PC-9 (cell line): ENCODE results near the gene FNBP1L. TPM values are rescaled to one million over a fixed set of nuclear protein-coding genes. Genes with fewer than 3 reads are reported as not detected.

Experiments
- BruUV-seq: library from RNA; stranded (reverse); fragments of 400-500 nt; replicated peaks from 2 replicates; lab custom pipeline; 2021; lab: Mats Ljungman, UMichigan
- CTCF ChIA-PET: fragments of 300-600 bp; sonication (Branson Sonifier 250); formaldehyde crosslinking; loops from one replicate; lab custom pipeline; 2022; ENCODE audit warnings: antibody characterized with exemption; lab: Charles Lee
- POLR2A ChIA-PET: fragments of 300-600 bp; sonication (Branson Sonifier 250); formaldehyde crosslinking; loops from one replicate; lab custom pipeline; 2022; ENCODE audit warnings: antibody characterized with exemption; ENCODE audit not compliant: unreplicated experiment; lab: Charles Lee
- DNase-seq, 2 experiments: peaks; one replicate each; pipeline versions ENCODE4 v3.0.0 to v3.0.0-alpha.2; 2015 to 2022; ENCODE audit warnings: mixed read lengths in 1 of 2
- H2AFZ ChIP-seq: fragments of 200-600 bp; sonication (generic); 2 replicates; pipeline ENCODE4 v1.8.1; 2017; ENCODE audit warnings: antibody characterized with exemption
- H3F3A ChIP-seq: fragments of 200-600 bp; sonication (generic); 2 replicates; pipeline ENCODE4 v1.8.1; 2017; ENCODE audit warnings: antibody characterized with exemption, mild to moderate bottlenecking, low read depth; ENCODE audit not compliant: insufficient read depth
- H3K27ac ChIP-seq: fragments of 200-600 bp; sonication (generic); 2 replicates; pipeline ENCODE4 v1.6.1; 2016; ENCODE audit warnings: mixed run types
- H3K27me3 ChIP-seq: fragments of 200-600 bp; sonication (generic); 2 replicates; pipeline ENCODE4 v1.6.1; 2016; ENCODE audit warnings: low read depth, mixed run types; ENCODE audit not compliant: insufficient read depth
- H3K36me3 ChIP-seq: fragments of 200-600 bp; sonication (generic); 2 replicates; pipeline ENCODE4 v1.6.1; 2016; ENCODE audit warnings: low read depth, mixed run types
- H3K4me1 ChIP-seq: fragments of 200-600 bp; sonication (generic); replicated peaks from 2 replicates; pipeline ENCODE4 v1.6.1; 2016; ENCODE audit warnings: mixed run types; ENCODE audit not compliant: insufficient read depth
- H3K4me2 ChIP-seq: fragments of 200-600 bp; sonication (generic); 2 replicates; pipeline ENCODE4 v1.6.1; 2017; ENCODE audit warnings: mixed run types
- H3K4me3 ChIP-seq: fragments of 200-600 bp; sonication (generic); 2 replicates; pipeline ENCODE4 v1.6.1; 2016; ENCODE audit warnings: mixed run types
- H3K79me2 ChIP-seq: fragments of 200-600 bp; sonication (generic); 2 replicates; pipeline ENCODE4 v1.6.1; 2017; ENCODE audit warnings: low read depth, mixed run types
- H3K9me2 ChIP-seq: fragments of 200-600 bp; sonication (generic); 2 replicates; pipeline ENCODE4 v1.8.1; 2017; ENCODE audit warnings: mild to moderate bottlenecking; ENCODE audit not compliant: insufficient read depth
- H3K9me3 ChIP-seq: fragments of 200-600 bp; sonication (generic); 2 replicates; pipeline ENCODE4 v1.8.1; 2016; ENCODE audit warnings: low read depth; ENCODE audit not compliant: insufficient read depth
- H4K20me1 ChIP-seq: fragments of 200-600 bp; sonication (generic); 2 replicates; pipeline ENCODE4 v1.8.1; 2017; ENCODE audit not compliant: insufficient read depth
- CTCF ChIP-seq: fragments of 200-600 bp; sonication (generic); conservative IDR thresholded peaks from 2 replicates; pipeline ENCODE4 v1.6.1; 2017; ENCODE audit warnings: mixed run types, antibody characterized with exemption, mild to moderate bottlenecking, moderate library complexity
- EZH2 ChIP-seq: fragments of 200-600 bp; sonication (generic); IDR thresholded peaks from 2 replicates; pipeline ENCODE4 v1.8.0; 2017; ENCODE audit warnings: antibody characterized with exemption, low read depth
- intact Hi-C: fragments of 100-400 bp; cut with micrococcal nuclease; formaldehyde crosslinking; loops from one replicate; pipeline ENCODE4 v1.10.0; 2022; ENCODE audit not compliant: unreplicated experiment
- total RNA-seq: library from RNA; stranded (reverse); gene quantifications from 2 replicates; pipeline ENCODE4 v1.2.3, GENCODE V29; 2021

Gene FNBP1L
- total RNA-seq, 1 experiment from 2014 or later = 34.3 TPM

GRCh38 chr1:93502571-93502970 lies 54.7 kb downstream of the FNBP1L start:
- H3K4me2 ChIP-seq = no peak overlapping the region
- 0 out of 2 replicates have a peak, but pooled peaks cover 4% of the 10 kb centered on the region for H3K36me3 ChIP-seq
- H3F3A ChIP-seq = 0 out of 2 replicates have a peak, but pooled peaks cover 5% of the 10 kb centered on the region
- H2AFZ ChIP-seq = no peak overlapping the region
- ChIA-PET POLR2A (no interaction called here), CTCF (no interaction called here)
- DNase-seq = no peak
- no peaks in the 10 kb centered on the region for H3K9me3 ChIP-seq
- no peaks in the 10 kb centered on the region for H3K4me1 ChIP-seq
- no peak for TF ChIP-seq EZH2
- no peak for TF ChIP-seq CTCF
- H3K27me3 ChIP-seq = no peaks in the 10 kb centered on the region
- no peak overlapping the region for H3K4me3 ChIP-seq
- no peak overlapping the region for H3K27ac ChIP-seq
- intact Hi-C loops = no loop called here
- BruUV-seq = no TSS peak
- H3K79me2 ChIP-seq = peaks cover 8% of the 10 kb centered on the region
- H4K20me1 ChIP-seq = no peaks in the 10 kb centered on the region
- H3K9me2 ChIP-seq = no peaks in the 10 kb centered on the region

GRCh38 chr1:93503163-93503562 lies 55.2 kb downstream of the FNBP1L start:
- DNase-seq = no peak
- Histone ChIP-seq H3K9me3 (no peaks in the 10 kb centered on the region), H3K79me2 (peaks cover 10% of the 10 kb centered on the region), H3K4me2 (no peak overlapping the region), H3F3A (0 out of 2 replicates have a peak, but pooled peaks cover 5% of the 10 kb centered on the region), H3K27ac (no peak overlapping the region), H3K9me2 (no peaks in the 10 kb centered on the region), H3K27me3 (no peaks in the 10 kb centered on the region), H2AFZ (no peak overlapping the region), H3K36me3 (0 out of 2 replicates have a peak, but pooled peaks cover 4% of the 10 kb centered on the region), H3K4me3 (no peak overlapping the region), H3K4me1 (no peaks in the 10 kb centered on the region), H4K20me1 (no peaks in the 10 kb centered on the region)
- POLR2A ChIA-PET = no interaction called here
- CTCF ChIA-PET = no interaction called here
- intact Hi-C loops = no loop called here
- BruUV-seq = no TSS peak
- TF ChIP-seq CTCF (no peak), EZH2 (no peak)

- Histone ChIP-seq H3K9me2 (no peaks in the 10 kb centered on the region), H3K4me3 (no peak overlapping the region), H3F3A (0 out of 2 replicates have a peak, but pooled peaks cover 5% of the 10 kb centered on the region), H3K36me3 (0 out of 2 replicates have a peak, but pooled peaks cover 4% of the 10 kb centered on the region), H3K27ac (no peak overlapping the region), H2AFZ (no peak overlapping the region), H4K20me1 (no peaks in the 10 kb centered on the region), H3K4me1 (no peaks in the 10 kb centered on the region), H3K4me2 (no peak overlapping the region), H3K27me3 (no peaks in the 10 kb centered on the region), H3K9me3 (no peaks in the 10 kb centered on the region), H3K79me2 (peaks cover 6% of the 10 kb centered on the region)
- ChIA-PET POLR2A (no interaction called here), CTCF (no interaction called here)
- no peak for TF ChIP-seq CTCF
- TF ChIP-seq EZH2 = no peak
- DNase-seq = no peak
- BruUV-seq = no TSS peak
- intact Hi-C loops = no loop called here
Observed at GRCh38 chr1:93503816-93504215, 55.9 kb downstream of the FNBP1L start.
